Right lobe of liver (tissue), 6 donors: ENCODE measurements around the gene CLIP2. TPM values are rescaled to one million over a fixed set of nuclear protein-coding genes. Genes with fewer than 3 reads are reported as not detected.
A peak's percentile ranks its signal among the peaks of the same experiment; 100 is the strongest.
"Not testable (repeated sequence)": the region's sequence is repeated elsewhere in the genome, so short reads cannot be mapped to it uniquely, and the experiment has no call there.

Source experiments
- ATAC-seq, 4 donors: fragments of 200-7000 bp; cut with Tn5 transposase; one replicate each; pipeline ENCODE4 v1.9.1; 2020; ENCODE audit warnings: mild to moderate bottlenecking in 4 of 4, moderate library complexity in 4 of 4
- DNase-seq, 3 donors: peaks; one replicate each; pipeline ENCODE4 v3.0.0-alpha.2; 2020
- H3K27ac ChIP-seq, 3 donors: fragments of 200-600 bp; one replicate each; pipeline ENCODE4 v1.8.0; 2022
- H3K27me3 ChIP-seq, 2 donors: fragments of 200-600 bp; one replicate each; pipeline ENCODE4 v1.8.0; 2022
- H3K36me3 ChIP-seq, 4 donors: fragments of 200-600 bp; sonication (generic) in 1 of 4; one replicate each; pipeline versions ENCODE4 v1.5.1 to v1.8.0; 2017 to 2022; ENCODE audit warnings: control low read depth in 1 of 4
- H3K4me1 ChIP-seq, 4 donors: fragments of 200-600 bp; sonication (generic) in 1 of 4; one replicate each; pipeline versions ENCODE4 v1.5.1 to v1.8.0; 2017 to 2022; ENCODE audit warnings: control low read depth in 1 of 4
- H3K4me3 ChIP-seq, 3 donors: fragments of 200-600 bp; one replicate each; pipeline ENCODE4 v1.8.0; 2022
- H3K9me3 ChIP-seq, 4 donors: fragments of 200-600 bp; sonication (generic) in 1 of 4; one replicate each; pipeline versions ENCODE4 v1.5.1 to v1.8.0; 2017 to 2022; ENCODE audit warnings: control low read depth in 1 of 4
- CTCF ChIP-seq, 4 donors: fragments of 200-600 bp in 3 of 4; fragments of 450-650 bp in 1 of 4; IDR thresholded peaks; one replicate each; pipeline versions ENCODE4 v1.5.1 to v1.8.0; 2016 to 2022; ENCODE audit warnings: antibody characterized with exemption in 4 of 4, mild to moderate bottlenecking in 2 of 4
- POLR2A ChIP-seq: fragments of 450-650 bp; IDR thresholded peaks from one replicate; pipeline ENCODE4 v1.6.1; 2017; ENCODE audit warnings: antibody characterized with exemption, mild to moderate bottlenecking
- WGBS: methylation state at CpG from one replicate; pipeline ENCODE4 v1.1.6; 2018; ENCODE audit warnings: low coverage, low lambda C conversion rate; ENCODE audit not compliant: insufficient coverage; ENCODE audit errors: missing lambda C conversion rate; 5-methylcytosine and 5-hydroxymethylcytosine counted together
- intact Hi-C, 2 donors: fragments of 100-400 bp; cut with DNase I; formaldehyde crosslinking; loops; one replicate each; pipeline versions ENCODE4 v1.11.2 to v1.14.1; 2022
- total RNA-seq, 6 experiments: library from RNA; depleted of rRNA in 2 of 6; stranded (reverse); fragments of >200 nt in 2 of 6; fragmentation: NEBNext Ultra II Directional in 3 of 6; extraction: Animal tissue kit (Norgen Biotek cat#: 25700) in 3 of 6; gene quantifications; one replicate each; pipeline versions ENCODE4 v1.1.0 to v1.2.4, GENCODE V29; 2016 to 2023
- donor health status: DM: no; HTN: yes; CAD: no.
- donor health status: DM: no; HTN: no; CAD: no.
- donor health status: DM: no; HTN: no; CAD: no.
- donor health status: DM: no; HTN: yes; CAD: no.
- donor health status: DM: no; HTN: yes; CAD: no.

The CLIP2 gene
- total RNA-seq, 6 experiments from 2014 or later = 2.8 to 6.8 (median 4.2) TPM

- intact Hi-C loops = no loop called here
- no peak overlapping the region for H3K4me3 ChIP-seq
- H3K9me3 ChIP-seq = no peaks in the 10 kb centered on the region
- H3K27ac ChIP-seq = no peak overlapping the region
- no peaks in the 10 kb centered on the region for H3K36me3 ChIP-seq
- WGBS = 86% methylated on average over 6 of the region's 6 CpGs
- no peaks in the 10 kb centered on the region for H3K4me1 ChIP-seq
- TF ChIP-seq POLR2A (no peak), CTCF (IDR thresholded peaks at IDR 0.05) (no peak)
- DNase-seq (no peak), ATAC-seq (no peak)
- no peaks in the 10 kb centered on the region for H3K27me3 ChIP-seq
Measured at GRCh38 chr7:74309181-74309580, 20.0 kb downstream of the CLIP2 start.

GRCh38 chr7:74311305-74311744 lies 22.1 kb downstream of the CLIP2 start:
- Histone ChIP-seq H3K4me1 (no peaks in the 10 kb centered on the region), H3K27me3 (no peaks in the 10 kb centered on the region), H3K36me3 (no peaks in the 10 kb centered on the region), H3K27ac (no peak overlapping the region), H3K4me3 (no peak overlapping the region), H3K9me3 (no peaks in the 10 kb centered on the region)
- DNase-seq (no peak), ATAC-seq (no peak)
- no peak for TF ChIP-seq CTCF (IDR thresholded peaks at IDR 0.05)
- TF ChIP-seq POLR2A = no peak
- intact Hi-C loops = no loop called here
- 81% methylated on average over 4 of the region's 4 CpGs for WGBS

GRCh38 chr7:74312418-74313028 lies 23.3 kb downstream of the CLIP2 start:
- H3K27me3 ChIP-seq = no peaks in the 10 kb centered on the region
- ATAC-seq (no peak), DNase-seq (no peak)
- no peaks in the 10 kb centered on the region for H3K36me3 ChIP-seq
- no peaks in the 10 kb centered on the region for H3K9me3 ChIP-seq
- no peak overlapping the region for H3K4me3 ChIP-seq
- no peaks in the 10 kb centered on the region for H3K4me1 ChIP-seq
- no peak for TF ChIP-seq POLR2A
- TF ChIP-seq CTCF (IDR thresholded peaks at IDR 0.05) = no peak
- intact Hi-C loops = no loop called here
- 64% methylated on average over 11 of the region's 16 CpGs for WGBS
- no peak overlapping the region for H3K27ac ChIP-seq

- H3K4me1 ChIP-seq, intact Hi-C loops, H3K9me3 ChIP-seq, ATAC-seq, H3K27me3 ChIP-seq, H3K27ac ChIP-seq, H3K4me3 ChIP-seq, DNase-seq, H3K36me3 ChIP-seq: not testable (repeated sequence)
- WGBS = 76% methylated on average over 3 of the region's 4 CpGs
Measured at GRCh38 chr7:74315891-74316290, 26.7 kb downstream of the CLIP2 start.

- ATAC-seq = peak in 1 of 4 donors; percentile 33
- no peak for TF ChIP-seq CTCF (IDR thresholded peaks at IDR 0.05)
- TF ChIP-seq POLR2A = no peak
Measured at GRCh38 chr7:74317146-74317782, 28.1 kb downstream of the CLIP2 start.

More at GRCh38 chr7:74317146-74317782, 28.1 kb downstream of the CLIP2 start:
- Histone ChIP-seq H3K36me3 (no peaks in the 10 kb centered on the region), H3K27me3 (no peaks in the 10 kb centered on the region), H3K9me3 (no peaks in the 10 kb centered on the region), H3K27ac (no peak overlapping the region), H3K4me1 (no peaks in the 10 kb centered on the region), H3K4me3 (no peak overlapping the region)
- WGBS = 94% methylated on average over 2 of the region's 20 CpGs
- DNase-seq = no peak
- intact Hi-C loops = no loop called here
